Gastrocnemius medialis (tissue), 4 donors: ENCODE results near the gene ECT2L. TPM values are rescaled to one million over a fixed set of nuclear protein-coding genes. Genes with fewer than 3 reads are reported as not detected.

Experiments used
- ATAC-seq, 2 donors: fragments of 150-250 bp; one replicate each; pipeline ENCODE4 v1.9.1; 2016
- DNase-seq, 2 donors: peaks; one replicate each; pipeline ENCODE4 v3.0.0-alpha.2; 2019
- H3K27ac ChIP-seq, 4 donors: fragments of 200-600 bp; sonication (generic); 1 replicate in 1 of 4; 2 replicates in 3 of 4; pipeline ENCODE4 v1.5.1; 2016 to 2018; ENCODE audit warnings: mild to moderate bottlenecking in 2 of 4, moderate library complexity in 1 of 4
- H3K27me3 ChIP-seq, 3 donors: fragments of 200-600 bp; sonication (generic) in 2 of 3; 1 replicate in 1 of 3; 2 replicates in 2 of 3; pipeline versions ENCODE4 v1.5.1 to v1.6.0; 2016 to 2019; ENCODE audit warnings: mild to moderate bottlenecking in 1 of 3, moderate library complexity in 1 of 3
- H3K36me3 ChIP-seq, 2 donors: fragments of 200-600 bp; sonication (generic) in 1 of 2; one replicate each; pipeline ENCODE4 v1.5.1; 2017 to 2018
- H3K4me1 ChIP-seq, 2 donors: fragments of 200-600 bp; sonication (generic) in 1 of 2; one replicate each; pipeline ENCODE4 v1.5.1; 2016 to 2017; ENCODE audit warnings: mild to moderate bottlenecking in 2 of 2
- H3K4me3 ChIP-seq, 4 donors: fragments of 200-600 bp; sonication (generic) in 3 of 4; 1 replicate in 1 of 4; 2 replicates in 3 of 4; pipeline ENCODE4 v1.5.1; 2016 to 2019; ENCODE audit warnings: mild to moderate bottlenecking in 2 of 4
- H3K9me3 ChIP-seq, 3 donors: fragments of 200-600 bp; sonication (generic) in 2 of 3; 1 replicate in 1 of 3; 2 replicates in 2 of 3; pipeline ENCODE4 v1.5.1; 2016 to 2019
- POLR2A ChIP-seq, 2 donors: fragments of 450-650 bp; IDR thresholded peaks; one replicate each; pipeline ENCODE4 v1.6.1; 2017; ENCODE audit warnings: antibody characterized with exemption in 2 of 2, mild to moderate bottlenecking in 2 of 2, moderate library complexity in 2 of 2
- in situ Hi-C, 4 donors: fragments of 200-750 bp; cut with MboI; loops; one replicate each; pipeline versions ENCODE4 v1.15.0 to v1.8.0; 2017; ENCODE audit warnings: low sequenced_read_pairs in 4 of 4
- intact Hi-C: fragments of 100-400 bp; cut with DNase I; formaldehyde crosslinking; loops from one replicate; pipeline ENCODE4 v1.15.1; 2023; ENCODE audit warnings: low total_unique reads
- total RNA-seq, 4 donors: library from RNA; depleted of rRNA; stranded (reverse); fragments of >200 nt; gene quantifications; one replicate each; pipeline versions ENCODE4 v1.1.0 to v1.2.3, GENCODE V29; 2016
- TF ChIP-seq, protein P1 (sequence below), 5 experiments: fragments of 450-650 bp in 3 of 5; fragments of 200-600 bp in 2 of 5; sonication (generic) in 2 of 5; IDR thresholded peaks in 4 of 5; conservative IDR thresholded peaks in 1 of 5; 1 replicate in 4 of 5; 2 replicates in 1 of 5; pipeline ENCODE4 v1.5.1; 2016 to 2019; ENCODE audit warnings: antibody characterized with exemption in 5 of 5, mild to moderate bottlenecking in 3 of 5, moderate library complexity in 3 of 5

ECT2L gene
- total RNA-seq, 4 donors from 2014 or later: not detected

DNA sequence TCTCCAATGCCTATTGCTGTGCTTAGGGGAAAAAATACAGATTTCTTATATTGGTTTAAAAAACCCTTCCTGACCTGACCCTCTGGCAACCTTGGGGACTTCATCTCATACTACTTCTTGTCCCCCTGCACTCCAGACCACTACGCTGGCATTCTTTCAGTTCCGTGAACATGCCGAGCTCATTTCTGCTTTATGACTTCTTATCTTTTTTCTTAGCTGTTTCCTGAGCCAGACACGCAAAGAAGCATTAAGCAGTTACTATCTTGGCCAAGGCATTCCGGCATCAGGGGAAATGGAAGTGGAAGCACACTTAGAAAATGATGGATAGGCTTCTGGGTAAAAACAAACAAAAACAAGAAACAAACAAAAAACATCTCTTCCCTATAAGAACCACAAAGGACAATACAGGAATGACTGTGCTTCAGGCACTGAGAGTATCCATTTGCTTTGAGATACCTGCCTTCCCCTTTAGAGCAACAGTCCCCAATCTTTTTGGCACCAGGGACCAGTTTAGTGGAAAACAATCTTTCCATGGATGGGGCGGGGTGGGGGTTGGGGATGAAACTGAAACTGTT, 26.7 kb upstream of the ECT2L start:
- no peak for DNase-seq
- in situ Hi-C loops (loop anchor here (5.0 to 25.0 kb wide), 7 partner anchors 77 to 657 kb away; partner anchors contain the start of genes HEBP2 (in 1 of the 4) and PERP (in 1 of the 4)), intact Hi-C loops (loop anchor here (5.0 kb wide), 1 partner anchor 652 kb away; no protein-coding TSS in a partner anchor)
- no peaks in the 10 kb centered on the region for H3K36me3 ChIP-seq
- no peak overlapping the region for H3K4me3 ChIP-seq
- no peaks in the 10 kb centered on the region for H3K9me3 ChIP-seq
- no peaks in the 10 kb centered on the region for H3K27me3 ChIP-seq
- TF ChIP-seq, protein P1, sequence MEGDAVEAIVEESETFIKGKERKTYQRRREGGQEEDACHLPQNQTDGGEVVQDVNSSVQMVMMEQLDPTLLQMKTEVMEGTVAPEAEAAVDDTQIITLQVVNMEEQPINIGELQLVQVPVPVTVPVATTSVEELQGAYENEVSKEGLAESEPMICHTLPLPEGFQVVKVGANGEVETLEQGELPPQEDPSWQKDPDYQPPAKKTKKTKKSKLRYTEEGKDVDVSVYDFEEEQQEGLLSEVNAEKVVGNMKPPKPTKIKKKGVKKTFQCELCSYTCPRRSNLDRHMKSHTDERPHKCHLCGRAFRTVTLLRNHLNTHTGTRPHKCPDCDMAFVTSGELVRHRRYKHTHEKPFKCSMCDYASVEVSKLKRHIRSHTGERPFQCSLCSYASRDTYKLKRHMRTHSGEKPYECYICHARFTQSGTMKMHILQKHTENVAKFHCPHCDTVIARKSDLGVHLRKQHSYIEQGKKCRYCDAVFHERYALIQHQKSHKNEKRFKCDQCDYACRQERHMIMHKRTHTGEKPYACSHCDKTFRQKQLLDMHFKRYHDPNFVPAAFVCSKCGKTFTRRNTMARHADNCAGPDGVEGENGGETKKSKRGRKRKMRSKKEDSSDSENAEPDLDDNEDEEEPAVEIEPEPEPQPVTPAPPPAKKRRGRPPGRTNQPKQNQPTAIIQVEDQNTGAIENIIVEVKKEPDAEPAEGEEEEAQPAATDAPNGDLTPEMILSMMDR (IDR thresholded peaks at IDR 0.05 in 4 of 5, conservative IDR thresholded peaks at IDR 0.05 in 1 of 5): no peak
- no peak for TF ChIP-seq POLR2A (IDR thresholded peaks at IDR 0.05)
- H3K4me1 ChIP-seq: peaks cover 8 to 9% of the 10 kb centered on the region in 2 donors
- no peak for ATAC-seq
- no peak overlapping the region for H3K27ac ChIP-seq

DNA sequence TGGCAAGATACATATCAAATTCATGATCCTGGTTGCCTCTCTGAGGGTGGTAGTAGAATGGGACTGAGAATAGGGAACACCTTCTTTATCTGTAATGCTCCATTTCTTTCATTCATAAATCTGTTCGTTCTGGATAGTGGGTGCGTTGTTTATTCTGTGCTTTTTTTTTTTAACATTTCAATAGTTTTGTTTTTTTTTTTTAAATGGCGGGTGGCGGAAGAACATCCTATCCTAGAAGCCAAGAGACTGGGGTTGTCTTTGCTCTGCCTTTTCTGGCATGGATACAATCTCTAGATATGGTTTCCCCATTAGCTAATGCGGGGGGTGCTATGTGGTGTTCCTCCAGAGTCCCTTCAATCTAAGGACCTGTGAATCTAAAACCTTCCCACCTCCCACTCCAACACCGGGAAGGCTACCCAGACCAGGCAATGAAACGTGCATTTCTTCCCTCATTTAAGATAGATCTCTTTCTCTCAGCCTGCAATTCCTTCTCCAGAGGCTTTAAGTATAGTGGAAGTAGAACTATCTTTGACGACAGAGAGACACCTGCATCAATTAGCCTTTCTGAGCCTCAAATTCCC, 23.2 kb upstream of the ECT2L start:
- peaks cover 19 to 24% of the 10 kb centered on the region in 2 donors for H3K4me1 ChIP-seq
- H3K36me3 ChIP-seq: peaks cover 0 to 9% of the 10 kb centered on the region in 2 donors
- DNase-seq: no peak
- H3K4me3 ChIP-seq: peak overlapping the region; percentile 68 to 99 (median 80)
- intact Hi-C loops: loop anchor here (1.0 to 10.0 kb wide), 4 partner anchors 80 to 665 kb away; partner anchors contain the start of genes HEBP2, PERP and REPS1
- no peak for ATAC-seq
- H3K9me3 ChIP-seq: no peaks in the 10 kb centered on the region
- H3K27ac ChIP-seq: peak overlapping the region; percentile 93 to 99 (median 96)
- in situ Hi-C loops: loop anchor here (10.0 to 25.0 kb wide), 6 partner anchors 78 to 660 kb away; partner anchors contain the start of genes HEBP2 (in 1 of the 4) and PERP (in 1 of the 4)
- no peaks in the 10 kb centered on the region for H3K27me3 ChIP-seq
- TF ChIP-seq, protein P1 (IDR thresholded peaks at IDR 0.05 in 4 of 5, conservative IDR thresholded peaks at IDR 0.05 in 1 of 5): no peak
- no peak for TF ChIP-seq POLR2A (IDR thresholded peaks at IDR 0.05)

DNA sequence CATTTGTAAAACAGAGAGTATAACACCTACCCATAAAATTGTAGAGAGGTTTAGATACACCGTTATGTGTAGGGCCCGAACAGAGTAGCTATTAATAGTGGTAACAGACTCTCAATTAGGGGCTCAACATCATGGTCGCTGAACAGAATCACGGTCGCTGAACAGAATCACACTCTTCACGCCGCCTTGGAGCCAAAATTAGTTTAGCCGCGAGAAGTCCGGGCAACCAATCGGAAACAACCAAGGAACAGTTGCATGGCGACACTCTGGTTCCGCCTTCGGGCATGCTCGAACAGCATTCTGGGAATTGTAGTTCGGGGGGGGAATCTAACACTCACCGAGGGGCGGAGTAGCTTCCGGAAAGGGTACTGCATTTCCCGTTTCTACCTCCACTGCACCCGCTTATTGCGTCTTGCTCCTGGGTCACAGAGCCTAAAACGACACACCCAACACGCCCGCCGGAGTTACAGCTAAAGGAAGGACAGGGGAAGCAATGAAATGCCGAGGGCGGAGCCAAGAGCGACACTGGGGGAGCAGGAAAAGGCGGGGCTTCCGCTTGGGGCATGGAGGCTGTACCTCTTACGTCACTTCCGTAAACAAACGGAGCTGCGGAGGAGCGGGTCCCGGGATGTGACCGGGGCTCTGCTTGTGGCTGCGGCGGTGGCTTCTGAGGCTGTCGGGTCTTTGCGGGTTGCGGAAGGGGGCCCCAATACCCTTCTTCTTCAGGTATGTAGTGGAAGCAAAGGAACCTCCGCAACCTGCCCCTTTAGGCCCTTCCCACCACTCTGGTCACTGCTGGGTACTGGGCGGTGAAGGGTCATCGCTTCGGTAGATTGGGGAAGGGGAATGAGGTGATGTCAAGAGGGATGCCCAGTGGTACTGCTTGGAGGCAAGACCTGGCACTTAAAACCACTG, 22.5 kb upstream of the ECT2L start, which contains the start of gene CCDC28A:
Gene CCDC28A, plus strand, starts transcription at position 593 of the 915 bp plus-strand sequence. CDS start 2,352 bp downstream, outside the sequence.
- Histone ChIP-seq H3K9me3 (no peaks in the 10 kb centered on the region), H3K27ac (peak within 1 kb of the TSS; percentile 93 to 99 (median 96)), H3K36me3 (peaks cover 0 to 10% of the 10 kb centered on the region in 2 donors), H3K4me3 (peak within 1 kb of the TSS; percentile 68 to 99 (median 80)), H3K4me1 (peaks cover 19 to 24% of the 10 kb centered on the region in 2 donors), H3K27me3 (no peaks in the 10 kb centered on the region)
- peak; percentile 90 to 94 for DNase-seq
- intact Hi-C loops: loop anchor here (1.0 to 10.0 kb wide), 4 partner anchors 81 to 666 kb away; partner anchors contain the start of genes HEBP2, PERP and REPS1
- ATAC-seq: peak; percentile 99
- TF ChIP-seq, protein P1 (IDR thresholded peaks at IDR 0.05 in 4 of 5, conservative IDR thresholded peaks at IDR 0.05 in 1 of 5): peak in 1 of 5 experiments; percentile 19
- peak; percentile 42 to 67 for TF ChIP-seq POLR2A (IDR thresholded peaks at IDR 0.05)
- in situ Hi-C loops: loop anchor here (10.0 to 25.0 kb wide), 6 partner anchors 79 to 661 kb away; partner anchors contain the start of genes HEBP2 (in 1 of the 4) and PERP (in 1 of the 4)

DNA sequence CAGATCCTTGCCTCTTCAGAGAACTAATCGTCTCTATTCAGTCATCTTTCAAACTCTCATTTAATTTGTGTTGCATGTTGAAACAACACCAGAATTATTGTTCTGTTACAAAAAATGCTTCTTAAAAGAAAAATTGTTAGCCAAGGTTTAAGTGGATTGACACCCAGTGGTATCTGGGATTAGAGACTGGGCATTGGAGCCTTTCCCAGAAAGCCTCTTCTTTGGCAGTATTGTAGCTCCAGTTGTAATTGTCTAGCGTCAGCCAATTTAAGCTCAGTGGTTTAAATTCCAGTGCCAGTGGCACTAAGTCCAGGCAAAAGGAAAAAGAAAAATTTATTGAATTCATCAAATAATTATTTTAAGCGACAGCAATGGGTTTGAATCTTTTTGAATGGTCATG, 21.5 kb upstream of the ECT2L start:
- in situ Hi-C loops: loop anchor here (10.0 to 25.0 kb wide), 6 partner anchors 80 to 662 kb away; partner anchors contain the start of genes HEBP2 (in 1 of the 4) and PERP (in 1 of the 4)
- DNase-seq: no peak
- Histone ChIP-seq H3K9me3 (no peaks in the 10 kb centered on the region), H3K27ac (peak overlapping the region; percentile 93 to 99 (median 96)), H3K4me1 (peaks cover 19 to 24% of the 10 kb centered on the region in 2 donors), H3K4me3 (peak overlapping the region; percentile 68 to 99 (median 80)), H3K36me3 (peaks cover 0 to 10% of the 10 kb centered on the region in 2 donors), H3K27me3 (no peaks in the 10 kb centered on the region)
- intact Hi-C loops: loop anchor here (5.0 to 10.0 kb wide), 2 partner anchors 370 to 667 kb away; partner anchors contain the start of genes HEBP2 and PERP
- TF ChIP-seq, protein P1 (IDR thresholded peaks at IDR 0.05 in 4 of 5, conservative IDR thresholded peaks at IDR 0.05 in 1 of 5): no peak
- no peak for TF ChIP-seq POLR2A (IDR thresholded peaks at IDR 0.05)
- no peak for ATAC-seq
